Prostate gland (tissue), 2 donors: ENCODE results near the gene TMC4.
"Not testable (repeated sequence)": the region's sequence is repeated elsewhere in the genome, so short reads cannot be mapped to it uniquely, and the experiment has no call there.

Experiments used
- CTCF ChIP-seq, 4 experiments: fragments of 200-600 bp in 2 of 4; fragments of 450-650 bp in 2 of 4; sonication (generic) in 2 of 4; IDR thresholded peaks; 1 replicate in 3 of 4; 2 replicates in 1 of 4; pipeline ENCODE4 v1.5.1; 2016 to 2019; ENCODE audit warnings: antibody characterized with exemption in 4 of 4, mild to moderate bottlenecking in 2 of 4, moderate library complexity in 2 of 4
- POLR2A ChIP-seq: fragments of 450-650 bp; IDR thresholded peaks from one replicate; pipeline ENCODE4 v1.6.1; 2016; ENCODE audit warnings: antibody characterized with exemption, mild to moderate bottlenecking

GRCh38 chr19:54214217-54214616, 41.3 kb upstream of the TMC4 start:
- not testable (repeated sequence) for TF ChIP-seq CTCF (IDR thresholded peaks at IDR 0.05); POLR2A
